Lower lobe of right lung (tissue), 2 donors: ENCODE results near the gene FAF1. TPM values are rescaled to one million over a fixed set of nuclear protein-coding genes. Genes with fewer than 3 reads are reported as not detected.
A peak's percentile ranks its signal among the peaks of the same experiment; 100 is the strongest.

Experiments used
- ATAC-seq, 2 donors: fragments of 200-7000 bp; cut with Tn5 transposase; one replicate each; pipeline ENCODE4 v1.9.1; 2020 to 2022; ENCODE audit warnings: mild to moderate bottlenecking in 2 of 2, moderate library complexity in 2 of 2
- DNase-seq: peaks from one replicate; pipeline ENCODE4 v3.0.0-alpha.2; 2020
- H3K27ac ChIP-seq: fragments of 200-600 bp; one replicate; pipeline ENCODE4 v1.8.0; 2022
- H3K27me3 ChIP-seq: fragments of 200-600 bp; one replicate; pipeline ENCODE4 v1.8.0; 2022; ENCODE audit warnings: low read depth
- H3K36me3 ChIP-seq: fragments of 200-600 bp; one replicate; pipeline ENCODE4 v1.8.0; 2022; ENCODE audit warnings: mild to moderate bottlenecking
- H3K4me1 ChIP-seq: fragments of 200-600 bp; one replicate; pipeline ENCODE4 v1.8.0; 2022
- H3K4me3 ChIP-seq: fragments of 200-600 bp; one replicate; pipeline ENCODE4 v1.8.0; 2022; ENCODE audit warnings: mild to moderate bottlenecking
- H3K9me3 ChIP-seq: fragments of 200-600 bp; one replicate; pipeline ENCODE4 v1.8.0; 2022
- CTCF ChIP-seq: fragments of 200-600 bp; IDR thresholded peaks from one replicate; pipeline ENCODE4 v1.8.0; 2022; ENCODE audit warnings: antibody characterized with exemption, mild to moderate bottlenecking
- intact Hi-C: fragments of 100-400 bp; cut with DNase I; formaldehyde crosslinking; loops from one replicate; pipeline ENCODE4 v1.11.0; 2022
- total RNA-seq: library from RNA; stranded (reverse); fragmentation: NEBNext Ultra II Directional; extraction: Animal tissue kit (Norgen Biotek cat#: 25700); gene quantifications from one replicate; pipeline ENCODE4 v1.2.1, GENCODE V29; 2021
- donor health status: DM: no; HTN: yes; CAD: no; lungs with severe emphysema.

Gene FAF1
- total RNA-seq, 1 donor from 2014 or later: 45.0 TPM

DNA sequence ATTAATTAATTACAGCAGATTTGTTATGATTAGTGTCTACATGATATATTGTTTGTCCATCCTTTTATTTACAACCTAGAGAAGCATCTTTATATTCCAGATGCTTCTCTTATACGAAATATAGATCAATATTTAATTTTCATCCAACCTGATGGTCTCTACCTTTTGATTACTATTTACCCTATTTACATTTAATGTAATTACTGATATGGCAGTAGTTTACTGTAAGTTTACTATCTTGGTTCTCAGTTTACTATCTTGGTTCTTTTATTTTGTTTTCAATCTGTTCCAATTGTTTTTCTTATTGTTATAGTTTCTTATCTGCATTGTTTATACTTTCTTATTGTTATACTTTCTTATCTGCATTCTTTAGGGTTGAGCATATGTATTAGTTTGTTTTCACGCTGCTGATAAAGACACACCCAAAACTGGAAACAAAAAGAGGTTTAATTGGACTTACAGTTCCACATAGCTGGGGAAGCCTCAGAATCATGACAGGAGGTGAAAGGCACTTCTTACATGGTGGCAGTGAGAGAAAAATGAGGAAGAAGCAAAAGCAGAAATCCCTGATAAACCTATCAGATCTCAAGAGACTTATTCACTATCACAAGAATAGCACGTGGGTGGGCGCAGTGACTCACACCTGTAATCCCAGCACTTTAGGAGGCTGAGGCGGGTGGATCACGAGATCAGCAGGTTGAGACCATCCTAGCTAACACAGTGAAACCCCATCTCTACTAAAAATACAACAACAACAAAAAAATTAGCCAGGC lies 28.9 kb downstream of the FAF1 start:
- Histone ChIP-seq H3K9me3 (no peaks in the 10 kb centered on the region), H3K4me3 (no peak overlapping the region), H3K4me1 (peaks cover 6% of the 10 kb centered on the region), H3K27me3 (no peaks in the 10 kb centered on the region), H3K36me3 (no peaks in the 10 kb centered on the region), H3K27ac (no peak overlapping the region)
- intact Hi-C loops: no loop called here
- no peak for ATAC-seq
- TF ChIP-seq CTCF: no peak
- peak; percentile 59 for DNase-seq

GRCh38 chr1:50930193-50930592 lies 29.9 kb downstream of the FAF1 start:
- no peak for TF ChIP-seq CTCF
- DNase-seq (no peak), ATAC-seq (no peak)
- H3K9me3 ChIP-seq: no peaks in the 10 kb centered on the region
- H3K36me3 ChIP-seq: no peaks in the 10 kb centered on the region
- no peaks in the 10 kb centered on the region for H3K27me3 ChIP-seq
- intact Hi-C loops: no loop called here
- H3K4me1 ChIP-seq: peaks cover 6% of the 10 kb centered on the region
- H3K4me3 ChIP-seq: no peak overlapping the region
- H3K27ac ChIP-seq: no peak overlapping the region

DNA sequence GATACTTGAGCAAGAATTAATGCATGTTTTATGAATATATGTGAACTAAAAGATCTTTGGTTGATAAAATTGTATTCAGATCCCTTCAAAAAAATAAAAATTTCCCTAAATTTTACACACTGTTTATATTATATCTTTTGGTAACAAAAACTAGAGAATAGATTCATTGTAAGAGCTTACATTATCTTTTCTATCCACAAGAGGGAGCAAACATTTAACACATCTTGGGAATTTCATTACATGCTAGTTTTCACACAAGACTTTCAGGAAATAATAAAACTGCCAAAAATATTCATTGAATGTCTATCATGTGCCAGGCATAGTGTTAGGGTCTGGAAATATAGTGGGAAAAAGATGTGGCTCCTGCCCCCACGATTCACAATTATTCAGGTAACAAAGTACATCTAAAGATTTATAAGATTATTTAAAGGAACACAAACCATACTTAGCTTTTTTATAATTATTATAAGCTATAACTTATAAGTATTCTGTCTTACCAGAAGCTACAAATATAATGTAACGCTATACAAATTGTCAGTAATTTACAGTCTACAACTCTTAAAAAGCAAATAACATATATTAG lies 30.6 kb downstream of the FAF1 start:
- no peak overlapping the region for H3K4me3 ChIP-seq
- ATAC-seq (no peak), DNase-seq (no peak)
- no peak overlapping the region for H3K27ac ChIP-seq
- intact Hi-C loops: no loop called here
- H3K9me3 ChIP-seq: peaks cover under 1% of the 10 kb centered on the region
- no peaks in the 10 kb centered on the region for H3K27me3 ChIP-seq
- H3K4me1 ChIP-seq: peaks cover 6% of the 10 kb centered on the region
- peak; percentile 46 for TF ChIP-seq CTCF
- no peaks in the 10 kb centered on the region for H3K36me3 ChIP-seq

DNA sequence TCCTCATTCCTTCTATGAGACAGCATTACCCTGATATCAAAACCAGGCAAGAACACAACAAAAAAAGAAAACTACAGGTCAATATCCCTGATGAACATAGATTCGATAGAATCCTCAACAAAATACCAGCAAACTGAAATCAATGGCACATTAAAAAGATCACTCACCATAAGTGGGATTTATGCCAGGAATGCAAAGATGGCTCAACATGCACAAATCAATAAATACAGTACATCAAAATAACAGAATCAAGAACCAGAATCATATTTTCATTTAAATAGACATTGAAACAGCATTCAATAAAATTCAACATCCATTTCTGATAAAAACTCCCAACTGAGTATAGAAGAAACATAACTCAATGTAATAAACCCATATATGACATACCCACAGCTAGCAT lies 36.5 kb downstream of the FAF1 start:
- H3K4me3 ChIP-seq: no peak overlapping the region
- intact Hi-C loops: no loop called here
- DNase-seq (no peak), ATAC-seq (no peak)
- no peaks in the 10 kb centered on the region for H3K4me1 ChIP-seq
- no peaks in the 10 kb centered on the region for H3K27me3 ChIP-seq
- no peak overlapping the region for H3K27ac ChIP-seq
- TF ChIP-seq CTCF: no peak
- H3K9me3 ChIP-seq: peaks cover 17% of the 10 kb centered on the region
- no peaks in the 10 kb centered on the region for H3K36me3 ChIP-seq

GRCh38 chr1:50921029-50921428 lies 39.0 kb downstream of the FAF1 start:
- no peaks in the 10 kb centered on the region for H3K27me3 ChIP-seq
- intact Hi-C loops: no loop called here
- no peaks in the 10 kb centered on the region for H3K4me1 ChIP-seq
- no peaks in the 10 kb centered on the region for H3K36me3 ChIP-seq
- no peak for TF ChIP-seq CTCF
- no peak for ATAC-seq
- H3K4me3 ChIP-seq: no peak overlapping the region
- H3K9me3 ChIP-seq: peaks cover 17% of the 10 kb centered on the region
- no peak for DNase-seq
- H3K27ac ChIP-seq: no peak overlapping the region
